HG02571 (cell line): ENCODE data around the gene PSMB7.

Experiments used
- ATAC-seq: cut with Tn5 transposase; IDR thresholded peaks from one replicate; pipeline ENCODE4 v1.9.1; 2021; ENCODE audit warnings: mild to moderate bottlenecking, moderate library complexity; ENCODE audit not compliant: unreplicated experiment

The PSMB7 gene

DNA sequence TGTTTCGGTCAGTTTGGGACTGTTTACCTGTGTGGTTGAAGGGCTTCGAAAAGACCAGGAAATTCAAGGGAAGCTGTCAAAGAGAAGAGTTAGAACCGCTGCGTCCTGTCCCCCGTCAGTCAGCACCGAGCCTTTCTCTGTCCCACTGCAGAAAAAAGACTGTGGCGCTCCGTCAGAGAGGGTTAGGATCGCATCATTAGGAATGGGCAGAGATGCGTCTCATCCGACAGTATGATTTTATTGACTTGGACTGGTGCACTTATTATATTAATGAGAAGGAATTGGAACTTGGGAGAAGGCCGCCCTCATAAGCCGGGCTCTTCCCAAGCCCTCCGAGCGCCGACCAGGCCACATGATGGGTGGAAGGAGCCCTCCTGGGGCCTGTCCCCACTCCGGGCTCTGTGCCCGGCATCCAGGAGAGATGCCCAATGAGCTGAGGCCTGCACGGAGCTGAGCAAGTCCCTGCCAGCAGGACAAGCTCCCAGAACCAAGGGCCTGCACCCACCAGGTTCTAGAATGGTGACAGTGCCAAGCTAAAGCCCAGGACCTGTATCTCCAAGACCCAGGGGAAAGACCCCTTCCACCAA is 85.9 kb downstream of the PSMB7 start:
- ATAC-seq = no peak

DNA sequence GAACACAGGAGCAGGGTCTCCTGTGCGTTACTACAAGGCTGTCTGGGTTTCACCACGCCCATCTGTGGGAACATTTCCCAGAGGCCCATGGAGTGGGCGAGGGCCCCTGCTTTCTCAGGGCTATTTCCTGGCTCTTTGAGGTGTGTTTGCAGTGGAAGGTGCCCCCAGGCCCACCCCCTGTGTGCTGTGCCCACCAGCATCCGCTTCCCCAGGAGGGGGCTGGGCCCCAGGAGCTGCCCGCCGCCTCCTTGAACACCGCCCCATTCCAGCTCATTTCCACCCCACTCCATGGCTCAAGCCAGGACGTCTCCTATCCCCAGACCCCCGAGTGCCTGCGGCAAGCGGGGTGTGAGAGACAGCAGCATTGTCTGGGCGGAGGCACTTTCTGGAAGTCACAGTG is 87.0 kb downstream of the PSMB7 start:
- ATAC-seq = no peak

DNA sequence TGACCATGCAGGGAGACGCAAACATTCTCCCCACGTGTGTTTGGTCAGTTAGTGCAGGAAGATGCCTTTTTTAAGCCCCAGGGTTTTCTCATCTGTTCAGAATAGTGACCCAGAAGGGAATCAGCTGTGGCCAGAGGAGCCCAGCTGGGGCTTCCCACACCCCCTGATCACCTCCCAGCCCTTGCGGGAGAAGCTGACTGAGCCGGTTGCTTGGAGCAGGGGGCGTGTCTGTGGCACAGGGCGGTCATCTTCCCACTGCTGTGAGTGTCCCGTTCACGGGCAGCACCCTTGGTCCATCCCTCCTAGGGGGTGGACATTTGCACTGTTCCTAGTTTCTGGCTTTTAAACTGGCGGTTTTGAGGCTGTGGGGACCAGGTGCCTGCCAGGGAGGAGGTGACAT is 87.8 kb downstream of the PSMB7 start:
- no peak for ATAC-seq

DNA sequence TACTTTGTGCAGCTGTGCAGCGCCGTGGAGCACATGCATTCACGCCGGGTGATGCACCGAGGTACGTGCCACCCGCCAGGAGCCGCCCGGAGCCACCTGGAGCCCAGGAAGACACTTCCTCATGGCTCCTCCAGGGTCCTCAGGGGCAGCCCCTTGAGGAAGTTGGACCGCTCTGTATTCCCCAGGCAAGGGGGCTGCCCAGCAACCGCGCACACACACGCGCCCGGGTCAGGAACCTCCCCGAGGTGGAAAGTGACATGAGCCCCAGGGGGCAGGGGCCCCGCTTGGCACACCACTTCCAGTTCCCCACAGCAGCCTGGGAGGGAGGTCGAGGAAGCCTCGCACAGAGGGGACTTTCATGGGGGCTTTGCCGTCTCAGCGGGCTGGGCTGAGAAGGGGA is 88.9 kb downstream of the PSMB7 start:
- ATAC-seq = no peak

DNA sequence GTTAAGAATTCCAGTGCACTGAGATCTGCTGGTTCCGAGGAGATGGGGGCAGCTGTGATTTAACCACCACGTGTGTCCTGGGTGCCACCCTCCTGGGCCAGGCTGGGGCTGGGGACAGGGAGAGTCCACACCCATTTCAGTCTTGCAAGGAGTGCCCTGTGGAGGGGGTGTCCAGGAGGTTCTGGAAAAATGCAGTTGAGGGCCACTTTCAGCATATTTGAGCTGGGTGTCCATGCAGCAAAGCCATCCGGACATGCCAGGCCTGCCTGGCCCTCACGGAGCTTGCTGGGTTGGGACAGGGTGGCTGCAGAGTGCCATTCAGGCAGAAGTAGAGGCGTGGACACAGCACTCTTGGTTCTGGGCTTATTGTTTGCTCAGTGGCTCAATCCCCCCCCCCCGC is 89.4 kb downstream of the PSMB7 start:
- ATAC-seq = no peak

DNA sequence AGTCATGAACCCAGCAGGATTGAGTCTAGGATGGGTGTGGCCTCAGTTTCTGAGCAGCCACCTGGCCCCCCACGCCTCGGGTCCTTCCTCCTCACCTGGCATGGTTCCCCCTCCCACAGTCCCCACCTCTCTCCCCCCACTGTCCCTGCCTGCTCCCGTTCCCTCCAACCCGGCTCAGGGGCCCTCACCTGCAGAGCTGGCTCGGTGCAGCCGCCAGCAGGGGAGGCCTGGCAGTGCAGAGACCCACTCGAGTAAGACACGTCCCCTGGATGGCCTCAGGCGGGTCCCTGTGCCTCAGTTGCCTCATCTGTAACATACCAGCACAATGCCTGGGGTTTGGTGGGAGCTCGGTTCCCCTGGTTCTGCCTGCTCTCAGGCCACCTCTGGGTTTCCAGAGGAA is 91.3 kb downstream of the PSMB7 start:
- no peak for ATAC-seq

DNA sequence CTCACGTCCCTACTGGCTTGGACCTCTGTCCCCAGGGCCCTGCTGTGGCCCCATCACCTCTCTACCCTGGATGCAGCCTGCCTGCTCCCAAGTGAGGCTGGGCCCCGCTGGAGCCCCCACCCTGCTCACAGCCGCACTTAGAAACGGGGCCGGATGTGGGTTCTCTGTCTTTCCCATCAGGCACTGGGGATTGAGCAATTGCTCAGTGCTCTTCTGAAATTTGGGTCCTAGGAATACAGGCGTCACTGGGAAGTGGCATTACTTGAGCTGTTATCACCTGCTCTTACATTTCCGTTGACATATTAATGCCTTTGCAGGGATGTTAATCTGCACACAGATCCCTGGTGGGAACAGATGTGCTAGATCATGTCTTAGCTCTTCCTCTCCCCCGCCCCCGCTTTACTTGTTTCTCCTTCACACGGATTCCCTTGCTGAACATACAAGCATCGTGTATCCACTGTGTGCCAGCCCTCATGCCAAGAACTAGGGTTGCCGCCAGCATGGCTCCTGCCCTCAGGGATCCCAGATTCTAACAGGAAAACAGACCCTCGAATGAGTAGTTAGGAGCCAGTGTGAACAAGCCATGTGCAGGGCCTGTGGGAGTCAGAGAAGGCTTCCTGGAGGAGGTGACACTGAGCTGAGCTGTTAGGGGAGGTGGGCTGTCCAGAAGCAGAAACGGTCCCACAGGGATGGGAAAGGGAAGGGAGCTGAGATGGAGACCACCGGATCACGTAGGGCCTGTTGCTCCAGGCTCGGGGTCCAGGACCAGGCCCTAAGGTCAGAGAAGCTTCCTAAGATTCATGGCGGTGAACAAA is 92.4 kb downstream of the PSMB7 start:
- no peak for ATAC-seq

DNA sequence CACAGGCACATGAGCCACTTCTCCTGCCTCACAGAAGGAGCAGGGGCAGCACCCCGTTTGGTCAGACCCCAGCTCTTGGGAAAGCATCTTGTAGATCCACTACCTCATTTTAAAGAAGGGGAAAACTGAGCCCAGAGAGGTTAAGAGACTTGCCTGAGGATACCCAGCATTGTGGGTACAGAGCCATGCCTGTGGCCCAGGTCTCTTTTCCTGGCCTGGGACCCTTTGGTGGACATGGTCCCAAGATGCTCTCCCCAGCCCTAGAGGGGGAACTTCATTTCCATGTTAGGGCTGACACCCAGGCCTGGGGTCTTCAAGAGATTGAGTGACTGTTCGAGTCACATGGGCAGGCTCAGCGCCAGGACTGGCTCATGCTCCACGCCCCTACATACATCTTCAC is 93.3 kb downstream of the PSMB7 start:
- ATAC-seq = no peak

DNA sequence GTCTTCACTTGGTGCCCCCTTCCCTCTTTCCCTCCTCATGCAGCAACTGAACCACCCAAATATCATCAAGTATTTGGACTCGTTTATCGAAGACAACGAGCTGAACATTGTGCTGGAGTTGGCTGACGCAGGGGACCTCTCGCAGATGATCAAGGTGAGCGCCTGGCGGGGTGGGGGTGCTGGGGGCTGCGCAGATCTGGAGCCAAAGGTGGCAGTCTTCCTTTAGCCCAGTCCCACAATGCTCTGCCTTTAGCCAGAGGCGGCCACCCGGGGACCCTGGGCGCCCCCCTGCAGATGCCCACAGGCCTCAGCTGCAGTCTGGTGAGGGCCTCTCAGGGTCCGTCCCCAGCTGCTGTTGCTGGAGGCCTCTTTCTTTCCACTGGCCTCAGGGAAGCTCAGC is 93.8 kb downstream of the PSMB7 start:
- ATAC-seq = no peak

DNA sequence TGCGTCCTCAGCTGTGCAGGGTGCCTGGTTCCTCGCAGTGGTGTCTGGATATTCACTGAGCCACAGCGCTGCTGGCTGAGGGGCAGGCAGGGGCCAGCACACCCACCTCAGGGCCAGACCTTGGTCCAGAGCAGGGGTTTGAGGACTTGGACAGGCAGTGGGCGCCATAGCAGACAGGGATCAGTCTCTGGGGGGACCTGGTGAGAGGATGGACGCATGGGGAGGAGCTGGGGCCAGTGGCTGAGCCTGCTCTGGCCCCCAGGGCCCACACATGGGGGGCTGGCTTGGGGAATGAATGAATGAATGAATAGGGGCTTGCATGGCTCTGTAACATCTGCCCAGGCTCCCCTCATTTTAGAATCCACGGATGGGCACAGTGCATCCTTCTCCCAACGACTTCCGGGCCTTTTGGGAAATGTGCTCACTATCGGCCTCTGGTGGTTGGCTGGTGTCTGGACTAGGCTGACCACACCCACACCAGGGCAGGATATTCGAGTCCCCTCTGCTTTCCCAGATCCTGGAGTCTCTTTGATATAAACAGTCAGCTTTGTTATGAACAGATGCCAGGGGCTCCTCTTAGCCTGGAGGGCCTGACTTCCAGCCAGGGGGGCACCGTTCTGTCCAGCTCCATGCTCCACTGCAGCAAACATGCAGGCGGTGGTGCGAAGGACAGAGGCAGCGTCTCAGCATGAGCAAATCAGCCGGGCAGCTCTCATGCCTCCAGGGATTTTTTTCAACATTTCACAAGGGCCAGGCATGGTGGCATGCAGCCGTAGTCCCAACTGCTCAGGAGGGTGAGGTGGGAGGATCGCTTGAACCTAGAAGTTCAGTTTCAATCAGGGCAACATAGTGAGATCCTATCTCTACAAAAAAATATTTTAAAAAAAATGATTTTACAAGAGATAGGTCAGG is 94.9 kb downstream of the PSMB7 start:
- no peak for ATAC-seq

DNA sequence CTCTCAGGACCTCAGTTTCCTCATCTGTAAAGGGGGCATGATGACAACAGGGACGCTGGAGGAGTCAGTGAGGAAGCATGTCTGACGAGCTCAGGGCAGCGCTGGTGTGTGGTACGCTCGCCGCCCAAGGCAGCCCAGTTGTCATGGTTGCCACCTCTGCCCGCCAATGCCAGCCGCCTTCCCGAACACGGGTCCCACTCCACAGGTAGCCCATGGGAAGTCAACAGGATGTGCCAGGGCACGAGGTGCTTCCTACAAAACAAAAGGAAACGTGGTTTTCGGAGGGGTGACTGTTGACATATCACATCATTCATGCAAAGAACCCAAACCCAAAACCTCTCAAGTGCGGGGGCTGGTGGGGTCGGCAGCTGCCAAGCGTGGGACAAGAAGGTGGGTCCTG is 99.4 kb downstream of the PSMB7 start:
- no peak for ATAC-seq

DNA sequence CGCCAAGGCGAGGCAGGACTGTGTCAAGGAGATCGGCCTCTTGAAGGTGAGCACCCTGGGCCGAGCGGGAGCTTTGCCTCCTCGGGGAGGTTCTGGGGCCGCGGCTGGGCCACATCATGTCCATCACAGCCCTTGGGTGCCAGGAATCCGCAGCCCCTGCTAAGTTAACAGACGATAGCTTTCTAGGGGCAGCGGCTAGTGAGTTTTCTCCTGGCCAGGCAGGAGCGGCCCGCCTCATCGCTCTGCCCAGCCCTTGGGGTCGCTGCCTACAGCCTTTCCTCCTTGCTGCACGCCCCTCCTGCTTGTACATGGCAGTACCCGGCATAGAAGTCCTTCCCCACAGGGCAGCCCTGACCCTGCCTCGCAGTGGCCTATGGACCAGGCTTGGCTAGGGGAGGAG is 101.3 kb downstream of the PSMB7 start:
- no peak for ATAC-seq

DNA sequence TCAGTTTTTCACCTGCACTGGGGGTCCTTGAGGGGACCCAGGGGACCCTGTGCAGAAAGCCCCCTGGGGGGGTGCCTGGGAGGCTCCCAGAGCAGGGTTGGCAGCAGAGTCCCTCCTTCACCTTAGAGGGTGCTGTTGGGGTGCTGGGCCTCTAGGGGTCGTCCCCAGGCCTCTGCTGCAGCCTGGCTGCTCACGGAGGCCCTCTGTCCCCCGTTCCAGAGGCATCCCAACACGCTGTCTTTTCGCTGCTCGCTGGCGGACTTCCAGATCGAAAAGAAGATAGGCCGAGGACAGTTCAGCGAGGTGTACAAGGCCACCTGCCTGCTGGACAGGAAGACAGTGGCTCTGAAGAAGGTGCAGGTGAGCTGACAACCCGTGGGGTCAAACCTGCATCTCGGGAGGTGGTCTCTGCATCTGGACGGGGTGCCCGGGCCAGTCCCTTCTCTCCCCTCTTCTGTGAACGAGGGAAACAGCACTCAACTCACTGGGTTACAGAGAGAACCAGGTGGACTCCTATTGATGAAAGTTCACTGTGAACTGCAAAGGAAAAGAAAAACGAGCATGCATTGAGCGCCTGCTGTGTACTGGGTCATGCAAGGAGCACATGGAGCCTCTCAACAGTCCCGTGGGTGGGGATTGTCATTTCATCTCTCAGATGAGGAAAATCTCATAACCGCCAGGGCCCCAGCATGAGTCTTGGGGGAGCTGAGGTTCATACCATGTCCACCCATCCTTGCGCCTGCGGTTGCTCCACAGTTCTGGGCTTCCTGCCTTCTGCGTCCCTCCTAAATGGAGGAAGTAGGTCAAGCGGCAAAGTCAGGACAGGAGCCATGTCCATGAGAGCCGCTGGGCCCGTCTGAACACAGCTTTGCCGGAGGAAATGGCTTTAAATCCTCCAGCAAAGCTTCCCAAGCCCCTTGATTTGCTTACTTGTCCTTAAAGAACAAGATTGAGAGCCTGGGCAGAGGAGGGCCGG is 102.7 kb downstream of the PSMB7 start:
- ATAC-seq = no peak

DNA sequence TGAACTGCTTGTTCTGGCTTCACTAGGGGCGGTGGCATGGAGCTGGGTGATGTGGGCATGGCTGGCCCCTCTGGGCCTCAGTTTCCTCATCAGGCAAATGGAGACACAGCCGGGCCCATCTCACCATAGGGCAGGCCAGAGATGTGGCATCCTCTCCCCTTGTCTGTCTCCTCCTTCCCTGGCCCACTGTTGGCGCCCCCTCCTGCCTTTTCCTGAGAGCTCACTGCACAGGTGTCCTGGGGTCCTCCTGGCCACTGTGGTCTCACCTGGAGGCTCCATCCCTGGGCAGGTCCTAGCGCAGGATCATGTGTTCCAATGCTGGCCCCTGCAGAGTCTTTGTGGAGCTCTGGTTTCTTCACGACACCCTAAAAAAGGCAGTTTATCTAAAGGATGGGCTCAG is 104.0 kb downstream of the PSMB7 start:
- no peak for ATAC-seq

DNA sequence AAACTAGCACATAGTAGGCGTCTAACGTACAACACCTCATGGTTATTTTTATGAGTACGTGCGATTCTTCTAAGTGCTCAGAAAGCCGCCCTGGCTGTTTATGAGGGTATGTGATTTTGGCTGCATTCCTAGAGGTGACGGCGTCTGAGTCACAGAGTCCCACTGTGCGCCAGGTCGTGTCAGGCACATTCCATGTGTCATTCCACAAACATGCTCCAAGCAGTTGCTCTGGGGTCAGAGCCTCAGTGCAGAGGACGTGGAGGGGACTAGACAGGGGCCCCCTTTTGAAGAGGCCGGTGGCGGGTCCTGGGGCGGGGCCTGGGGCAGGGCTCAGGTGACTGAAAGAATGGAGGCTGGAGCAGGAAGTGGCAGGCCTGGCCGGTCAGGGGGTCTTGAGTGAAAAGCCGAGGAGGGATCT is 105.6 kb downstream of the PSMB7 start:
- ATAC-seq = no peak

DNA sequence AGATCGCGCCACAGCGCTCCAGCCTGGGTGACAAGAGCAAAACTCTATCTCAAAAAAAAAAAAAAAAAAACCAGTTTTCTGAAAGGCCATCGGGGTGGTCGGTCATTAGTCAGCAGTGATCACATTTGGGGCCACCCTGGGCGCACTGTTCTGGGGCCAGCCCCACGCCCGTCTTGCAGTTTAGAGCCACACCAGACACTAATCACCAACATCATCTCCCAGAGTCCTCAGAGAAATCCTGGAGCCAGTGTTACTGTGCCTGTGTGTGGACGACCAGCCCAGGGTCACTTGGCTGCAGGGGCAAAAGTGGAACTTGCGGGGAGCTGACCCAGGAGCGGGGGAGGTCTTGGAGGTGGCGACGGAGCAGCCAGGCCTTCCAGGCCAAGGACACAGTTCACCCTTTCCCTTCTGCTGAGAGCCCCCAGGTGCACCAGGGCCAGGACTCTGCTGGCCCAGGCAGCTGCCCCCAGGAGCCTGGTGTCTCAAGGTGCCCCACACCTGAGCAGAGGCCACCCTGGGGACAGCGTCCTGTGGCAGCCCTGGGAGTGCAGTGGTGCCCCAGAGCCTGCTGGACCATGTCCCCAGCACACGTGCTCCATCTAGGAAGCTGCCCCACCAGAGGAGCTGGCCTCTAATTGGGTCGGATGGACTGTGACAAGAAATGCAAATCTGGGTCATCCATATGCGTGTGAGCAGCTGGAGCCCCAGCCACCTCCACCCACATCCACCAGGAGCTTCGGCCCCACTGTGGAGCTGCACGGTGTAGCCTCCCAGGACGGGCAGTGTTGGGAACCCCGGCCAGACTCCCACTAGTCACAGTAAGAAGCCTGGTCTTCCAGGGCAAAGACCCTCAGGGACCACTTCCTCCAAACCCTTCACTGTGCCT is 106.4 kb downstream of the PSMB7 start:
- ATAC-seq = no peak

DNA sequence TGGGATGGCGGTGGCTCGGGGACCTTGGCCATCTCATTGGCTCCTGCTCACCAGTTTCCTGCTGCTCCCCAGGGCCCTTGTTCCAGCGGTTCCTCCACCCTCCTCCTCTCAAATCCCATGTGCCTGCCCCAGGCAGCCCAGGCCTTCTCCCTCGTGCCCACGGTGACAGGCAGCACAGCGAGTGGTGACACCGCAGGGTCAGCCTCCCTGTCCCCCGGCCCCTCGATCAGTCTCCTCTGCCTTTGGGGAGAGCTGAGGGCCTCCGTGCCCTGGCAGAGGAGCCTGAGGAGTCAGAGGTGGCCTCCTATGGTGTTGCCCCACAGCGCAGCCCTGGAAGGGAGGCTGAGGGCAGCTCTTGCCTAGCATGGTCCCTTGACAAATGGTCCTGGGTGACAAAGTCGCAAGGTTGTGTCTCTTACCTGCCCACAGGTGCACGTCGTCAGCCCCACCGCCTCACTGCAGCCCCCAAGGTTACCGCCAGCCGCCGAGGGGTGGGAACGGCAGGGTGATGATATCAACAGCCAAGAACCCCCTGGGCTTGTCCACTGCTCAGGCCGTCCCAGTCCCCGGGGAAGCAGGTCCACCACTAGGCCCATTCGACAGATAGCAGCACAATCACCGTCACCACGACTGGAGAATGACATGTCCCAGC is 107.7 kb downstream of the PSMB7 start:
- no peak for ATAC-seq

DNA sequence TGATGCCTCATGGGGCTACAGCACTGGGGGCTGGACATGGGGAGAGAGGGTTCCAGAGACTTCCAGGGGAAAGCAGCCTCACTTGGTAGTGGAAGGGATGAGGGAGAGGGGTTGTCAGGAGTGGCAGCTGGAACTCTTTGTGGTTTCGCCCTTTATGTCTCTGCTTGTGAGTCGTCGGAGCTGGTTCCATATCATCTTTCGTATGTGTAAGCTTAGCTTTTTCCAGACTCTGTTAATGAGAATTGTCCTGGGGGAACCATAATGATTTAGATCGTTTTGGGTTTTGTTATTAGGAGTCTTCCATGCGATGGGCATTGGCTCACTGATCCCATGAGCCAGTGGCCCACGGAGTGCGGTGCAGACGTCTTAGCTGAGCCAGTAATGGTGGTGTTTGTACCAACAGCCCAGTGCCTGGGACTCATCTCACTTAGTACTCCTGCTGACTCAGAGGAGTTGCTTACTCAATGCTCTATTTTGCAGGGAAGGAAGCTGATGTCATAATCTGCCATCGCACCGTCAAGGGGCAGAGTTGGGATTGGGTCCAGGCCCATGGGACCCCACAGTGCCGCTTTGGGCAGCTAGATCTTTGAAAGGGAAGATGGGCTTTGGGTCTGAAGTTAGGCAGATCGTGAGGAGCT is 109.0 kb downstream of the PSMB7 start:
- no peak for ATAC-seq

DNA sequence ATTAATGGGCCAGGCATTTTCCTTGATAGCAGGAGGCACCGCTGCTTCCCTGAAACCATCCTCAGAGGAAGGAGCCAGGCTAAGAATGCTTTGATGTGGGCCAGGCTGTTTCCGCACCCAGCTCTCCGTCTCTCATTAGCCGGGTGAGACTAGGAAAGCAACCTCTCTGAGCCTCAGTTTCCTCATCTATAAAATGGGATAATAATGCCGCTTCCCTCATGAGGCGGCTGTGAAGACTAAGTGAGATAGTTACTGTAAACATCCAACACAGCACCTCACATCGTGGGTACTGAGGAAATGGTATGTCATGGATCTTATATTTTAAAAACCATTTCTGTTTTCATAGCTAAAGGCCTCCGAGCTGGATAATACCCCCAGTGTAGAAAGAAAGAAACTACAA is 111.0 kb downstream of the PSMB7 start:
- ATAC-seq = no peak
